H1 (cell line): ENCODE measurements around the gene FARP2. TPM values are rescaled to one million over a fixed set of nuclear protein-coding genes. Genes with fewer than 3 reads are reported as not detected.

Experiments
- CTCF ChIA-PET: fragments of 300-600 bp; sonication (Branson Sonifier 250); formaldehyde crosslinking; loops from one replicate; lab custom pipeline; 2021; ENCODE audit not compliant: partially characterized antibody; lab: Charles Lee
- POLR2A ChIA-PET: fragments of 300-600 bp; sonication (Branson Sonifier 250); formaldehyde crosslinking; loops from one replicate; lab custom pipeline; 2021; ENCODE audit warnings: inconsistent platforms; ENCODE audit not compliant: partially characterized antibody; lab: Charles Lee
- DNase-seq, 2 experiments: peaks; one replicate each; pipeline versions ENCODE4 v3.0.0 to v3.0.0-alpha.2; 2010 to 2022; ENCODE audit warnings: low spot score in 2 of 2, low read depth in 1 of 2, mixed read lengths in 1 of 2
- FAIRE-seq: peaks from 2 replicates; lab custom pipeline; 2011; peaks lifted over from hg19 to GRCh38; lab: Jason Lieb, UNC
- H2AFZ ChIP-seq: 2 replicates; pipeline ENCODE4 v1.8.1; 2012; ENCODE audit warnings: low read length, inconsistent platforms
- H2AK5ac ChIP-seq: 2 replicates; pipeline ENCODE4 v1.6.1; 2013; ENCODE audit warnings: low read depth, low read length
- H2BK120ac ChIP-seq: replicated peaks from 2 replicates; pipeline ENCODE3; 2013; ENCODE audit warnings: low read depth, low read length, inconsistent platforms
- H2BK12ac ChIP-seq: 2 replicates; pipeline ENCODE4 v1.6.1; 2013; ENCODE audit warnings: low read depth, low read length
- H2BK15ac ChIP-seq: 2 replicates; pipeline ENCODE4 v1.6.1; 2013; ENCODE audit warnings: low read length
- H2BK20ac ChIP-seq: 2 replicates; pipeline ENCODE4 v1.6.1; 2013; ENCODE audit warnings: low read length
- H2BK5ac ChIP-seq: 2 replicates; pipeline ENCODE4 v1.6.1; 2013; ENCODE audit warnings: low read depth, low read length
- H3K14ac ChIP-seq: 2 replicates; pipeline ENCODE4 v1.6.1; 2013; ENCODE audit warnings: inconsistent platforms; ENCODE audit not compliant: insufficient read length
- H3K18ac ChIP-seq: 2 replicates; pipeline ENCODE4 v1.6.1; 2013; ENCODE audit warnings: low read length; ENCODE audit errors: extremely low read depth
- H3K23ac ChIP-seq: 2 replicates; pipeline ENCODE4 v1.6.1; 2013; ENCODE audit warnings: inconsistent platforms; ENCODE audit not compliant: insufficient read length
- H3K23me2 ChIP-seq: 2 replicates; pipeline ENCODE4 v1.6.1; 2013; ENCODE audit warnings: low read depth, low read length
- H3K27ac ChIP-seq: 2 replicates; pipeline ENCODE4 v1.6.1; 2011; ENCODE audit warnings: low read depth, low read length, inconsistent platforms
- H3K27me3 ChIP-seq, 4 experiments: replicated peaks in 1 of 4; 1 replicate in 1 of 4; 2 replicates in 3 of 4; pipeline versions ENCODE4 v1.6.1 to v1.8.1; 2011 to 2013; ENCODE audit warnings: low read length in 3 of 4, mild to moderate bottlenecking in 3 of 4, inconsistent platforms in 2 of 4, mixed read lengths in 2 of 4, moderate library complexity in 1 of 4; ENCODE audit not compliant: control insufficient read depth in 3 of 4, insufficient read depth in 3 of 4; ENCODE audit errors: extremely low read depth in 1 of 4
- H3K36me3 ChIP-seq, 4 experiments: 2 replicates each; pipeline versions ENCODE4 v1.6.1 to v1.8.1; 2011 to 2013; ENCODE audit warnings: mild to moderate bottlenecking in 4 of 4, low read length in 3 of 4, moderate library complexity in 2 of 4, control low read depth in 1 of 4, inconsistent platforms in 1 of 4; ENCODE audit not compliant: insufficient read depth in 4 of 4, control insufficient read depth in 2 of 4
- H3K4ac ChIP-seq: replicated peaks from 2 replicates; pipeline ENCODE3; 2013; ENCODE audit warnings: low read length, low read depth, mixed read lengths, inconsistent platforms; ENCODE audit not compliant: insufficient read length
- H3K4me1 ChIP-seq, 4 experiments: replicated peaks in 1 of 4; 1 replicate in 1 of 4; 2 replicates in 3 of 4; pipeline versions ENCODE4 v1.6.1 to v1.8.1; 2011 to 2013; ENCODE audit warnings: low read length in 3 of 4, inconsistent platforms in 2 of 4, mixed read lengths in 1 of 4; ENCODE audit not compliant: insufficient read depth in 4 of 4, control insufficient read depth in 3 of 4
- H3K4me2 ChIP-seq, 2 experiments: 2 replicates each; pipeline versions ENCODE4 v1.6.1 to v1.8.1; 2011 to 2013; ENCODE audit warnings: low read depth in 2 of 2, low read length in 2 of 2, control low read depth in 1 of 2, inconsistent platforms in 1 of 2, mild to moderate bottlenecking in 1 of 2; ENCODE audit not compliant: insufficient read depth in 1 of 2
- H3K4me3 ChIP-seq, 4 experiments: fragments of 200-600, 300-600 bp in 1 of 4; sonication (generic), shearing (Covaris generic), sonication (Bioruptor Twin) in 1 of 4; 2 replicates each; pipeline versions ENCODE4 v1.5.1 to v1.8.1; 2011 to 2016; ENCODE audit warnings: low read length in 4 of 4, low read depth in 3 of 4, control low read depth in 2 of 4, inconsistent platforms in 2 of 4, mild to moderate bottlenecking in 2 of 4, mixed read lengths in 1 of 4, moderate library complexity in 1 of 4; ENCODE audit not compliant: insufficient read depth in 2 of 4; ENCODE audit errors: extremely low read depth in 1 of 4
- H3K56ac ChIP-seq: replicated peaks from 2 replicates; pipeline ENCODE3; 2013; ENCODE audit warnings: low read depth, mild to moderate bottlenecking, mixed read lengths, low read length, inconsistent platforms; ENCODE audit not compliant: insufficient read length
- H3K79me1 ChIP-seq: 2 replicates; pipeline ENCODE4 v1.6.1; 2013; ENCODE audit warnings: low read depth, low read length, control low read depth
- H3K79me2 ChIP-seq, 2 experiments: 2 replicates each; pipeline versions ENCODE4 v1.6.1 to v1.8.1; 2012 to 2013; ENCODE audit warnings: low read length in 2 of 2, mild to moderate bottlenecking in 2 of 2, inconsistent platforms in 1 of 2; ENCODE audit not compliant: insufficient read depth in 2 of 2, control insufficient read depth in 1 of 2
- H3K9ac ChIP-seq, 4 experiments: replicated peaks in 1 of 4; 1 replicate in 1 of 4; 2 replicates in 3 of 4; pipeline versions ENCODE4 v1.6.1 to v1.8.1; 2011 to 2013; ENCODE audit warnings: low read depth in 3 of 4, low read length in 3 of 4, control low read depth in 2 of 4, mild to moderate bottlenecking in 2 of 4, moderate library complexity in 2 of 4, inconsistent platforms in 1 of 4; ENCODE audit errors: extremely low read depth in 1 of 4
- H3K9me3 ChIP-seq, 2 experiments: 2 replicates each; pipeline versions ENCODE4 v1.6.1 to v1.8.1; 2012 to 2013; ENCODE audit warnings: mild to moderate bottlenecking in 2 of 2, moderate library complexity in 2 of 2, control low read depth in 1 of 2, inconsistent platforms in 1 of 2, low read depth in 1 of 2, low read length in 1 of 2, mixed read lengths in 1 of 2; ENCODE audit not compliant: insufficient read depth in 2 of 2
- H4K20me1 ChIP-seq, 2 experiments: replicated peaks in 1 of 2; 2 replicates each; pipeline versions ENCODE3 to v1.8.1; 2011 to 2013; ENCODE audit warnings: inconsistent platforms in 2 of 2, low read length in 2 of 2, mild to moderate bottlenecking in 1 of 2; ENCODE audit not compliant: insufficient read depth in 2 of 2, control insufficient read depth in 1 of 2
- H4K5ac ChIP-seq: 2 replicates; pipeline ENCODE4 v1.6.1; 2013; ENCODE audit warnings: low read length, low read depth, mixed read lengths, inconsistent platforms; ENCODE audit not compliant: insufficient read length
- H4K8ac ChIP-seq: 2 replicates; pipeline ENCODE4 v1.8.0; 2013; ENCODE audit warnings: mild to moderate bottlenecking, moderate library complexity, low read length, inconsistent platforms; ENCODE audit not compliant: insufficient read depth; ENCODE audit errors: extremely low read depth
- H4K91ac ChIP-seq: replicated peaks from 2 replicates; pipeline ENCODE3; 2013; ENCODE audit warnings: low read length, mixed read lengths, inconsistent platforms; ENCODE audit not compliant: insufficient read length
- CTCF ChIP-seq, 3 experiments: IDR thresholded peaks; 1 replicate in 2 of 3; 2 replicates in 1 of 3; pipeline versions ENCODE4 v1.5.1 to v1.6.1; 2011; ENCODE audit warnings: low read length in 3 of 3, mild to moderate bottlenecking in 3 of 3, inconsistent platforms in 2 of 3, low read depth in 1 of 3, moderate library complexity in 1 of 3; ENCODE audit not compliant: insufficient read depth in 1 of 3; ENCODE audit errors: control extremely low read depth in 1 of 3
- FOSL1 ChIP-seq: IDR thresholded peaks from 2 replicates; pipeline ENCODE4 v1.6.1; 2011; ENCODE audit warnings: mild to moderate bottlenecking, low read depth, low read length, moderate library complexity; ENCODE audit not compliant: insufficient read depth
- TBP ChIP-seq: IDR thresholded peaks from 2 replicates; pipeline ENCODE4 v1.6.1; 2011; ENCODE audit warnings: low read depth, low read length, improper control_type of control experiment
- ZNF274 ChIP-seq: IDR thresholded peaks from 2 replicates; pipeline ENCODE4 v1.7.0; 2012; ENCODE audit warnings: low read length, borderline replicate concordance; ENCODE audit errors: extremely low read depth
- WGBS, 2 experiments: shearing (Covaris generic) in 1 of 2; methylation state at CpG; one replicate each; pipeline versions ENCODE4 v1.1.6 to v1.1.7; 2013 to 2015; ENCODE audit warnings: low lambda C conversion rate in 2 of 2, mixed read lengths in 2 of 2, inconsistent platforms in 1 of 2, low coverage in 1 of 2, missing lambda C conversion rate in 1 of 2; ENCODE audit not compliant: insufficient replicate concordance in 2 of 2, insufficient coverage in 1 of 2, insufficient read length in 1 of 2; ENCODE audit errors: extremely low coverage in 1 of 2, missing lambda C conversion rate in 1 of 2; 5-methylcytosine and 5-hydroxymethylcytosine counted together
- polyA plus RNA-seq, 7 experiments: library from polyadenylated mRNA; depleted of rRNA in 3 of 7; stranded (reverse) in 5 of 7; unstranded in 2 of 7; fragments of >200 nt in 5 of 7; fragments of 200-250 nt in 2 of 7; gene quantifications; 1 replicate in 5 of 7; 2 replicates in 1 of 7; 4 replicates in 1 of 7; pipeline versions ENCODE4 v1.2.1 to v1.2.3, GENCODE V29; 2011 to 2013; ENCODE audit warnings: missing spikeins in 2 of 7, mixed read lengths in 2 of 7
- total RNA-seq: library from RNA; stranded (reverse); fragmentation: NEBNext Ultra II Directional; extraction: Animal tissue kit (Norgen Biotek cat#: 25700); gene quantifications from 2 replicates; pipeline ENCODE4 v1.2.1, GENCODE V29; 2021

The FARP2 gene
- total and polyA plus RNA-seq, 2 of the 8 experiments (the other 6 are each of a cell fraction or from before 2014, with no cell fraction given) = 12.4 to 33.4 TPM

DNA sequence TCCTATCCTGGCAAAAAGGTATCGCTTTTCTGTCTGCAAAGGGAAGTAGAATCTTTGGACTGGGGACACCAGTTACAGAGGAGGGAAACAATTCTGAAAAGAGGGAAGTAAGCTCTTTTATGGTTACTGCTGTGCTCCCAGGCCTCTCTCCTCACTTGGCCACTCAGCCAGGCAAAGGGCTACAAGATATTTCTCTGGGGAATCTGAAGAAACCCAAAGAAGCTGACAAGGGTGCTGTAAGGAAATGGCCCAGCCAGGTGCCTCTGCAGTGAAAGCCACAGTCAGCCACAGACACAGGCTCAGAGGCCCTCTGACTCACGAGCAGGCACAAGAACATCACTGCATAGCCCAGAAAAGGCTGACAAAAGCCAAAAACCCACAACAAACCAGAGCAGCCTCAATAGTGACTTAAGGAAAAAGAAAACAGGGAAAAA, 46.4 kb upstream of the FARP2 start:
- no peak overlapping the region for H4K91ac ChIP-seq
- POLR2A ChIA-PET = interaction anchor here (0.6 to 1.0 kb wide), 2 partner anchors 9 to 11 kb away, joined by 3 to 4 read pairs; no protein-coding TSS in a partner anchor
- no peak overlapping the region for H3K56ac ChIP-seq
- no peak overlapping the region for H3K18ac ChIP-seq
- no peak overlapping the region for H2AFZ ChIP-seq
- H3K23ac ChIP-seq = no peak overlapping the region
- H3K4ac ChIP-seq = no peak overlapping the region
- no peaks in the 10 kb centered on the region for H3K27me3 ChIP-seq
- H4K8ac ChIP-seq = no peak overlapping the region
- H2BK15ac ChIP-seq = no peak overlapping the region
- H2BK120ac ChIP-seq = no peak overlapping the region
- no peak overlapping the region for H3K4me2 ChIP-seq
- no peak overlapping the region for H2AK5ac ChIP-seq
- no peak for TF ChIP-seq FOSL1
- no peak for TF ChIP-seq CTCF (IDR thresholded peaks at IDR 0.05; ENCODE audit: control extremely low read depth in 1 of 3, insufficient read depth in 1 of 3, low read depth in 1 of 3, low read length in 3 of 3)
- no peak for TF ChIP-seq ZNF274
- no peak for TF ChIP-seq TBP
- TF ChIP-seq, all 59 proteins: peak for 0
- H4K5ac ChIP-seq = no peak overlapping the region
- H2BK20ac ChIP-seq = no peak overlapping the region
- H3K23me2 ChIP-seq = peaks cover 3% of the 10 kb centered on the region; the same call in 1 of the 2 replicates
- H2BK5ac ChIP-seq = no peak overlapping the region
- H3K9ac ChIP-seq = no peak overlapping the region
- H3K79me1 ChIP-seq = peaks cover 12% of the 10 kb centered on the region
- no peak overlapping the region for H3K4me3 ChIP-seq
- CTCF ChIA-PET = interaction anchor here (0.6 kb wide), 1 partner anchor 51 kb away, joined by 3 read pairs; no protein-coding TSS in a partner anchor
- FAIRE-seq (no peak), DNase-seq (peak in 1 of 2 experiments; percentile 28)
- peaks cover 67 to 100% of the 10 kb centered on the region in 2 experiments for H3K79me2 ChIP-seq
- 82% methylated on average over 2 of the region's 2 CpGs; no CpG with 5 or more reads in 1 of the 2 experiments for WGBS, 2 experiments
- peaks cover 2 to 23% of the 10 kb centered on the region in 2 experiments for H4K20me1 ChIP-seq
- no peaks in the 10 kb centered on the region for H3K36me3 ChIP-seq
- H2BK12ac ChIP-seq = no peak overlapping the region
- peaks cover 0 to 7% (median 2%) of the 10 kb centered on the region in 4 experiments; a peak in 4 of 7 replicates for H3K4me1 ChIP-seq
- no peak overlapping the region for H3K14ac ChIP-seq
- H3K9me3 ChIP-seq = no peaks in the 10 kb centered on the region
- H3K27ac ChIP-seq = no peak overlapping the region; the same call in 1 of the 2 replicates
